NAMALWA (cell line): ENCODE data around the gene IMMP2L.
"Not testable (repeated sequence)": the region's sequence is repeated elsewhere in the genome, so short reads cannot be mapped to it uniquely, and the experiment has no call there.

Source experiments
- DNase-seq: peaks from one replicate; pipeline ENCODE4 v3.0.0-alpha.2; 2015; ENCODE audit warnings: low spot score

Gene IMMP2L

DNA sequence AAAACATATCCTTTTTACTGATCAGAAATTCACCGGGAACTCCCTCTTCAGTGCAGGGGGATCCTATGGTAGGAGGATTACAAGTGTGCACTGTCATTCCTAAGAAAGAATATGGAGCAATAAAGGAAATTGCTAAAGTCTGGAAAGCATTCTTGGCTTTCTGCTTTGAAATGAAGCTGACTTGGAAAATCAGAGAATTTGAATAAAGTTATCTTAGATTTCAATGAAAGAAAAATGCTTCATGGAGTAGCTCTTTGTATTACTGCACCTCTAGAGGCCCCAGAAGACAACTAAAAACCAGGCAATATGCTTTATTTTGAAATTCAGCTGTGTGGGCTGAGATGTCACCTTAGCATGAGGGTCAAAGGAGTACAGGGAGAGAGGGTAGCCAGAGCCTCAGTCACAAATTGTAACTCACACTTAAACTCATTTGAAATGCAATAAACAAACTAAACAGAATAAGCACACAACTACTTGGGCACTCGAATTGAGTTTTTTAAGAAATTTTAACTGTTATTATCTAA lies 102.5 kb downstream of the IMMP2L start:
- DNase-seq: no peak

DNA sequence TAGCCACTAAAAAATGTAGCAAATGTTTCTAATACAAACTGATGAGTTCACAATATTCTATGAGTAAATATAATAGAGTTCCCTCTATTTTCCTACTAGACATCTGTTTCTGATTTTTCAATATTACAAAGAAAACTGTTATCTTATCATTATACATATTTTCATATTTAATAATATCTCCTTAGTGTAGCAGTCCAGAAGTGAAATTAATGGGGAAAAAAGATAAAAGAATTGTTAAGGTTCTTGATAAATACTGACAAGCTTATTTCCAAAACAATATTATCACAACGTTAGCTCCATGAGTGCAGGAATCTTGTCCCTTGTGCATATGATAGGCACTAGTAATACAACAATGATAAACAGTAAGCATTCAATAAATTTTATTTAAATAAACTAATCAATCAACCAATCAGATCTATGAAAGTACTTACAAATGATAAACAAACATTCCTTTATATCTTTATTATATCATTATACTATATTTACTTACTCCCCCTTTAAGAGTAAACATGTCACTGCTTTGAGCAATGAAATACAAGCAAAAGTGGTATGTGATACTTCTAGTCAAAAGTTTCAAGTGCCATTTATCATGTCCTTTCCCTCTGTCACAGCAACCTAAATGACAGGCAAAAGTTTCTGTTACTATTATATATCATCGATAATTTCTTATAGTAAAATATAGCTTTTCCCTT lies 103.1 kb downstream of the IMMP2L start:
- DNase-seq: no peak

GRCh38 chr7:111450705-111451104 lies 111.6 kb downstream of the IMMP2L start:
- DNase-seq: not testable (repeated sequence)

DNA sequence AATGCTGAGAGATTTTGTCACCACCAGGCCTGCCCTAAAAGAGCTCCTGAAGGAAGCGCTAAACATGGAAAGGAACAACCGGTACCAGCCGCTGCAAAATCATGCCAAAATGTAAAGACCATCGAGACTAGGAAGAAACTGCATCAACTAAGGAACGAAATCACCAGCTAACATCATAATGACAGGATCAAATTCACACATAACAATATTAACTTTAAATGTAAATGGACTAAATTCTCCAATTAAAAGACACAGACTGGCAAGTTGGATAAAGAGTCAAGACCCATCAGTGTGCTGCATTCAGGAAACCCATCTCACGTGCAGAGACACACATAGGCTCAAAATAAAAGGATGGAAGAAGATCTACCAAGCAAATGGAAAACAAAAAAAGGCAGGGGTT lies 114.8 kb downstream of the IMMP2L start:
- DNase-seq: not testable (repeated sequence)

- DNase-seq: no peak
These were observed 122.3 kb downstream of the IMMP2L start for GRCh38 chr7:111439977-111440376.

DNA sequence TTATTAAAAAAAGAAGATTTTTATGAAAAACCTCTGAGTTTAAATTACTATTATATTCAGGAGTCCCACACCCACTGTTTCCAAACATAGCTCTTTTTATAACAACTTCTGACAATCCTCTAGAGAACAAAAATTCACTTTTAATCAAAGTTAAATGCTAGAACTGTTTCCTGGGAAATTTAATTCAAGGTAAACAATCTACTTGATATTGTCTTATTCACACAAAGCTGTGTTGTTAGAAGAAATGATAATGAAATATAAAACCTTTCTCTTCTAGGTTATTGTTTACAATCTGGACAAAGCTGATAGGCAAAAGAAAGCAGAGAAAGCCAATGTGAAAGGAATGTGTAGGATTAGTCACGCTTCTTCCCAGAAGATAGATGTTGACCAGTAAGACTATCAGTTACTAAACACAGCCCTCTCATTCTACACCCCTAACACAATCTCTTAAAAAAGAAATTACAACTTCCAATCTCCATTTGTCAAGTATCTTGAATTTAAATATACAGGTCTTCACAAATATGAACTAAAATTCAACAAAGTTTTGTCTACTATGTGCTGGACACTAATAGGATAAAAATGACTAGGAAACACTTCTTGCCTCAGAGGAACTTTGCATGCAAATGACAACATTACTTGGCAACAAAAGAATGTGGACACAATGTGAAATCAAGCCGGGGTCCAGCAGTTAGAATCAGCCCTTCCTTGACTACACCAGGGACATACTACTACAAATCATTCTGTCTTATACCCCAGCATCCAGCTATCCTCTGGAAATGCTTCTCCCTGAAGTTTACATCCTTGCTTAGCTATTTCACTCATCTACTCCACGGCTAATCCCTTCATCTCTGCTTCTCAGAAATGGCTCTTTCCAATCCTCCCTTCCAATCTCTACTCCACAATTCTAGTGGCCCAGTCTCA lies 123.7 kb downstream of the IMMP2L start:
- no peak for DNase-seq

DNA sequence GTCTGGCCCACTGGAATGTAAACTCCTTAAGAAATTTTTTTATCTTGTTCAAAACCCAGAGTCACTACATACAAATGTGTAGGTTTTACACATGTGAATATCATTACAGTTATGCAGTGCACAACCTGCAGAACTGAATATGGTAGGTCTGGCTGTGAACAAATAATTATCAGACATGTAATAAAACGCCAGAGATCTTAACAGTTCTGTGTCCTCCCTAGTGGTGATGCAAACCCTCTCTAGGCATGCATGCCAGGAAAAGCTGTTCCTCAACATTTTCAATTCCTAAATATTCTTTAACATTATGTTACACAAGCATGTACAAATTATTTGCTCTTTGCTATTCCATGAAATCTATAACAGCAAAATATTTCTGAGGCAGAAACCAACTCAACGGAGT lies 124.6 kb downstream of the IMMP2L start:
- DNase-seq: no peak

- no peak for DNase-seq
These were observed 125.7 kb downstream of the IMMP2L start for GRCh38 chr7:111436608-111437007.

DNA sequence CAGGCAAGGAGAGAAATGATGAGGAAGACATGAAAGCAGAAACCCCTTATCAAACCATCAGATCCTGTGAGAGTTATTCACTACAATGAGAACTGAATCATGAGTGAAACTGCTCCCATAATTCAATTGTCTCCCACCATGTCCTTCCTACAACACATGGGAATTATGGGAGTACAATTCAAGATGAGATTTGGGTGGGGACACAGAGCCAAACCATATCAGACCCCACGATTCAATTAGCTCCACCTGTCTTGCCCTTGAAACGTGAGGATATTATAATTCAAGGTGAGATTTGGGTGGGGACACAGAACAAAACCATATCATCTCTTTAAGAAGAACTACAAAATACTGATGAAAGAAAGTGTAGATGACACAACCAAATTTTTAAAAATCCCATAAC lies 128.9 kb downstream of the IMMP2L start:
- no peak for DNase-seq

- no peak for DNase-seq
These were observed 132.5 kb downstream of the IMMP2L start for GRCh38 chr7:111429781-111430180.

DNA sequence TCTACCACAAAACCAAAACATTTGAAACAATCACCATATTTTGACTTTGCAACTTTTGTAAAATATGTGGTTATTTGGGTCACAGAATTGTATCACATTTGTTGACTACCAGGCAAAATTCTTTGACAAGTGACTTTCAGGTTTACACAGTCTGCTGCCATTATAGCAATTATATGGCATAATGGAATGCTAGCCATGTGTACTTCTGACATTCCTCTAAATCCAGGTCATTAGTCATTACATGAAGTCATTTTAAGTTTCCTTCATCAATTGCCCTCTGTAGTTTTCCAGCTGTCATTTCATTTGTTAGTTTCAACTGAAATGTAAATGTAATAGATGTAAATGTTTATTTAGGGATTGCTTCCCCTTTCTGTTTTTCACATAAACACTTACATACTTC lies 137.5 kb downstream of the IMMP2L start:
- DNase-seq: no peak

- peak; percentile 26 for DNase-seq
These were observed 147.9 kb downstream of the IMMP2L start for GRCh38 chr7:111414374-111414773.

- DNase-seq: no peak
These were observed 148.6 kb downstream of the IMMP2L start for GRCh38 chr7:111413739-111414138.

- DNase-seq: no peak
These were observed 151.4 kb downstream of the IMMP2L start for GRCh38 chr7:111410899-111411298.

DNA sequence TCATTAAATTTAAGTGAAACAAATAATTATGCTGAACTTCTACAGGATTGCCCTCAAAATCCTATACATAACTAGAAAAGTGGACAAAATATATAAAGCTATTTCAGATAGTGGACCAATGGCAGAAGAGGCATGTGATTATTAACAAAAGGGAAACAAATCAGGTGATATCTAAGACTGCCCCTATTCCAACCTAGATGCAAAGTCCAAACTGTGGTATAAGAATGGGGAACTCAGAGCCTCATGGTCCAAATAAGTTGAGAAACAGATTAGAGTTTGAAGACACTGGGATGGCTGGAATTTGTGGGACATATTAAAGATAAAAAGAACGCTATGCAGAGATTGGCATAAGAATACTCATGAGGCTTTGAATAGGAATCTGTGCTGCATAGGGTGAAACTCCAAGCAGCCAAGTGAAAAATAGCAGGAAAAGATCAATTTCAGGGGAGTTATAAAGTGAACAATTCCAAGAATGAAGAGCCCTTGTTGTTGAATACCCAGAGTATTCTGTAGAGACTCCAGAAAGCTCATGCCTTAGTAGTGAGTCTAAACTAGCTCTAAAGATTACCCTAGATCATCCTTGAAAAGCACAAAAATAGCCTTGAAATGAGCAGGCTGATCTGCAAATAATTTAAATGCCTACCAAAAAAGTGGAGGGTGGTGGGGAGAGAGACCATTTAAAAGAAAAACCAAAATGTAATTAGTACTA lies 152.4 kb downstream of the IMMP2L start:
- DNase-seq: no peak

GRCh38 chr7:111408724-111409123 lies 153.6 kb downstream of the IMMP2L start:
- no peak for DNase-seq

GRCh38 chr7:111407258-111407657 lies 155.0 kb downstream of the IMMP2L start:
- DNase-seq: no peak

DNA sequence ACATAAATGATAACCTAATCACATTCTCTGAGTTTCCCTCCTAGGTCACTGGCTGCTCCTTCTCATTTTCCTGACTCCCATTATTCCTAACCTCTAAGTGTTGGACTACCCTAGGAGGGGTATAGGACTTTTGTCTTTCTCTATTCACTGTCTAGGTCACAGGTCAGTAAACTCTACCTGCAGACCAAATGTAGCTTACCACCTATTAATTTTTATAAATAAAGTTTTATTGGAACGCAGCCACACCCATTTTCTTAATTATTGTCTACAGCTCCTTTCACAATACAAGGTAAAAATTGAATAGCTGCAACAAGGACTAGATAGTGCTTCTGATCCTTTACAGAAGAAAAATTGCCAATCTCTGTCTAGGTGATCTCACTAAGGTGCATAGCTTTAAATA lies 156.7 kb downstream of the IMMP2L start:
- DNase-seq: no peak

- DNase-seq: no peak
These were observed 160.8 kb downstream of the IMMP2L start for GRCh38 chr7:111401516-111401915.

DNA sequence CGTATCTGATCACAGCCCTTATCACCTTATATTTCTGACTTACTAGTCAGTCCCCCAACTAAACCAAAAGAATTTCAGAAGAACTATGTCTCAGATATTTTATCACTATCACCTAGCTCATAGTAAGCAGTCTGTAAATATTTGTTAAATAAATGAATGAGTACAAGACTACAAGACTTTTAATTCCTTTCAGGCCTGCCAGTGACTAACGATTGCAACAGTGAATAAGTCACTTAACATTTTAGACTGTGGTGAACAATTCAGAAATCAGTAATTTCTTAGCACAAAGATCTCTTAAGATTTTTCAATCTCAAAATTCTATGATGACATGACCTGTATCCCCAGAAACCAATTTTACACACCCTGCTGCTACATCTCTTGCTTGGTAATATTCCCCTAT lies 162.2 kb downstream of the IMMP2L start:
- no peak for DNase-seq

DNA sequence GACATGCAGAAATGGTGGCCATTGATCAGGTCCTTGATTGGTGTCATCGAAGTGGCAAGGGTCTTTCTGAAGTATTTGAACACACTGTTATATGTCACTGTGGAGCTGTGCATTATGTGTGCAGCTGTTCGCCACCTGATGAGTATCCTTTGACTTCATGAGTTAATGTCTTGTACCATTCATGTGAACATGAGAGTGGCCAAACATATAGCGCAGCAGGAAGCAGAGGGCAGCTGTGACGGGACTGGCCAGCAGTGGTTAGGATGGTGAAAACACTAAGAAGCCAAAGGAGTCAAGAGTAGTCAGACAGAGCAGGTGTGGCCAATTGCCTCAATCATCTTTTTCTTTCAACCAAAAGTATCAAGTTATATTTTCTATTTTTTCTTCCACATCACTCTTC lies 167.4 kb downstream of the IMMP2L start:
- DNase-seq: no peak

- no peak for DNase-seq
These were observed 169.1 kb downstream of the IMMP2L start for GRCh38 chr7:111393011-111393754.
